Right ventricle myocardium superior (tissue), 1 donor: Measurements from ENCODE around the gene FKBP1B. TPM values are rescaled to one million over a fixed set of nuclear protein-coding genes. Genes with fewer than 3 reads are reported as not detected.

ENCODE experiments used
- total RNA-seq: library from RNA; stranded (reverse); fragmentation: NEBNext Ultra II Directional; extraction: Animal tissue kit (Norgen Biotek cat#: 25700); gene quantifications from one replicate; pipeline ENCODE4 v1.2.1, GENCODE V29; 2021
- donor health status: DM: no; HTN: yes; CAD: no; lungs with severe emphysema.

The FKBP1B gene
- total RNA-seq, 1 donor from 2014 or later: 3.1 TPM

Other genes starting within 250 kb of the FKBP1B start
- gene ATAD2B, start 122.6 kb upstream of the FKBP1B start, total RNA-seq: 6.1 TPM
- 18.5 TPM for gene UBXN2A, start 109.3 kb upstream of the FKBP1B start, total RNA-seq
- gene MFSD2B, start 39.7 kb upstream of the FKBP1B start, total RNA-seq: not detected
- gene WDCP, start 2.4 kb upstream of the FKBP1B start, total RNA-seq: 7.3 TPM
- 47.7 TPM for gene SF3B6, start 26.6 kb downstream of the FKBP1B start, total RNA-seq
- 15.4 TPM for gene TP53I3, start 35.1 kb downstream of the FKBP1B start, total RNA-seq
- 0.46 TPM for gene PFN4, start 73.6 kb downstream of the FKBP1B start, total RNA-seq
- gene FAM228B, start 73.7 kb downstream of the FKBP1B start, total RNA-seq: 23.7 TPM
- 0.16 TPM for gene FAM228A, start 125.3 kb downstream of the FKBP1B start, total RNA-seq